ENCODE measurements around the gene CPA4. TPM values are rescaled to one million over a fixed set of nuclear protein-coding genes. Genes with fewer than 3 reads are reported as not detected.

The CPA4 gene
- total RNA-seq, 6 experiments from 2014 or later = 5.8 to 23.2 (median 20.0) TPM

DNA sequence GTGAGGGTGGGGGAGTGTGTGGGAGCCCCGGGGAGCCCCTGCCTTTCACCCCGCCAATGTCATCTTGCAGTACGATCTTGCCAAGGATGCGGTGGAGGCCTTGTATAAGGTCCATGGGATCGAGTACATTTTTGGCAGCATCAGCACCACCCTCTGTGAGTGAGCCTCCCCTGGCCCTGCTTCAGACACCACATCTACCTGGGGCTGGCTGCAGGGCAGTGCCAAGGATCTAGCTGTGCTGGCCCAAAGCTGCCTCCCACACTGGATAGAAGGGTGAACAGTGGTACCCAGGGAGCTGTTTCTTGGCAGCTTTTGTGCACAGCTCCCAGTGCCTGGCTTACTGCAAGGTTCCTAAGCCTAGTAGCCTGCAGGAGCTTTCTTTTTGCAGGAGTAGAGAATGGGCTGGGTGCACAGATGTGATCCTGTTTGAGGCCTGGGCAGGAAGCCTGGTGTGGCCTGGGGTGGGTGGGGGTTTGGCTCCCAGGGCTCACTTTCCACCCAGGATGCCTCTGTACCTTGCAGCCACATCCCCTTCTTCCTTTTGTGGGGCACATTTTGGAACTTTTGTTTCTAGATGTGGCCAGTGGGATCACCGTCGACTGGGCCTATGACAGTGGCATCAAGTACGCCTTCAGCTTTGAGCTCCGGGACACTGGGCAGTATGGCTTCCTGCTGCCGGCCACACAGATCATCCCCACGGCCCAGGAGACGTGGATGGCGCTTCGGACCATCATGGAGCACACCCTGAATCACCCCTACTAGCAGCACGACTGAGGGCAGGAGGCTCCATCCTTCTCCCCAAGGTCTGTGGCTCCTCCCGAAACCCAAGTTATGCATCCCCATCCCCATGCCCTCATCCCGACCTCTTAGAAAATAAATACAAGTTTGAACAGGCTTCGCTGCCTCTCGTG is 75.1 kb downstream of the CPA4 start:
- H3K27ac Mint-ChIP-seq = no peak overlapping the region
- no peak for DNase-seq
- H3K9me3 Mint-ChIP-seq = no peaks in the 10 kb centered on the region
- H3K27me3 Mint-ChIP-seq (ENCODE audit: insufficient read depth) = peaks cover 6% of the 10 kb centered on the region
- TF ChIP-seq, protein P1, sequence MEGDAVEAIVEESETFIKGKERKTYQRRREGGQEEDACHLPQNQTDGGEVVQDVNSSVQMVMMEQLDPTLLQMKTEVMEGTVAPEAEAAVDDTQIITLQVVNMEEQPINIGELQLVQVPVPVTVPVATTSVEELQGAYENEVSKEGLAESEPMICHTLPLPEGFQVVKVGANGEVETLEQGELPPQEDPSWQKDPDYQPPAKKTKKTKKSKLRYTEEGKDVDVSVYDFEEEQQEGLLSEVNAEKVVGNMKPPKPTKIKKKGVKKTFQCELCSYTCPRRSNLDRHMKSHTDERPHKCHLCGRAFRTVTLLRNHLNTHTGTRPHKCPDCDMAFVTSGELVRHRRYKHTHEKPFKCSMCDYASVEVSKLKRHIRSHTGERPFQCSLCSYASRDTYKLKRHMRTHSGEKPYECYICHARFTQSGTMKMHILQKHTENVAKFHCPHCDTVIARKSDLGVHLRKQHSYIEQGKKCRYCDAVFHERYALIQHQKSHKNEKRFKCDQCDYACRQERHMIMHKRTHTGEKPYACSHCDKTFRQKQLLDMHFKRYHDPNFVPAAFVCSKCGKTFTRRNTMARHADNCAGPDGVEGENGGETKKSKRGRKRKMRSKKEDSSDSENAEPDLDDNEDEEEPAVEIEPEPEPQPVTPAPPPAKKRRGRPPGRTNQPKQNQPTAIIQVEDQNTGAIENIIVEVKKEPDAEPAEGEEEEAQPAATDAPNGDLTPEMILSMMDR (IDR thresholded peaks at IDR 0.05) = no peak
- peaks cover 90% of the 10 kb centered on the region for H3K4me1 Mint-ChIP-seq (ENCODE audit: low read depth)
- peaks cover 5% of the 10 kb centered on the region for H3K36me3 Mint-ChIP-seq (ENCODE audit: low read depth)
- H3K4me3 Mint-ChIP-seq = no peak overlapping the region

DNA sequence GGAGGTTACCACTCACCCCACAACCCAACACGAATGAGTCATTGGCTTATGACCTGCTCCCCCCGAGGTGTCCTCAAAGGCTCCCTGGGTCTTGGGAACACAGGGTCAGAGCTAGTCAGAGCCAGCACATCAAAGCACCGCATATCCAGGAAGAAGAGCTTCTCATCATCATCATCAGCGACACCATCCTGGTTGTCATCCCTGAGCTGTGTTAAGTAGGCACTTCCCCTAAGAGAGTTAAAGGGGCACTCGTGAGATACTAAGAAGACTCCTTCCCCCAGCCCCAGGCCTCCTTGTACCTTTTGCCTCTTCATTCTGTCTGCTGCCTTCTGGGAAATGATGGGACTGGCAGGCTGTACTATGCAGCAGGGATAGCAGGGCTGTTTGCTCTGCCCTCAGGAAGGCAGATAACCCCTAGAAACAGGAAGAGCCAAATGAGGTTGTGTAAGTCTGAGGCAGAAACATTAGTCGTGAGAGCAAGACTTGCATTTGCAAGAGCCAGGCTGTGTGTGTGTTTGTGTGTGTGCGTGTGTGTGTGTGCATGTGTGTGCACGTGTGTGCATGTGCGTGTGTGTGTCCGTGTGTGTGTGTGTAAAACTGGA is 76.2 kb downstream of the CPA4 start:
- peak; percentile 37 for DNase-seq
- Mint-ChIP-seq H3K4me3 (peak overlapping the region; percentile 41), H3K4me1 (ENCODE audit: low read depth) (peaks cover 90% of the 10 kb centered on the region), H3K27me3 (ENCODE audit: insufficient read depth) (peaks cover 5% of the 10 kb centered on the region), H3K36me3 (ENCODE audit: low read depth) (peaks cover 5% of the 10 kb centered on the region), H3K9me3 (no peaks in the 10 kb centered on the region), H3K27ac (peak overlapping the region; percentile 50)
- TF ChIP-seq, protein P1 (IDR thresholded peaks at IDR 0.05) = no peak

DNA sequence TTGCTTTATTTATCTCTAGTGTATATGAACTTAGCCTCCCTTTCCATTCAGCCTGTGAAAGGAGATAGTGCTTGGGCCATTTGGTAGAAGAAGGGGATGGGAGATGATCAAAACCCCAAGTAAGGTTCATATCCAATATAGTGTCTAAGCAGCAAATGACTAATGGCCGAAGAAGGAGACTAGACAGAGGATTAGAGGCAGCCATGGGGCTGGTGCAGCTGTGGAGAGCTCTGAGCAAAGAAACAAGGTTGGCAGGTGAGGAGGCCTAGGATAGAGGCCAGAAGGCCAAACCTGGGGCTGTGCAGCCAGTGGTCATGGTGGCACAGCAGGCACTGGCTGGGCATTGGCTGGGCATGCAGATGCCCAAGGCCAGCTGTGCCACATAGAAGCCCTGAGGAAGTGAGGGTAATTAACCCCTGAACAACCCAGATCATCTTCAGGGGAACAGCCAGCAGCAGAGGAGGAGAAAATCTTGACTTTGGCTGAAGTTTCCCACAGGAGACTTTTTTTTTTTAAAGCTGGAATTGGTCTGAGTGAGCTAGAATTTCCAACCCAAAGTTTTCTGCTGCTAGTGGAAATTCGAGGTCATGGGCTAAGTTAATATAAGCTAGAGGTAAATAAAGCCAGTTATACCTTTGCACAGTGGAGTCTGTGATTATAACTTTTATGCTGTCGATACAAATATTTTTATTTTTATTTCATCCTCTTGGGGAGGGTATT is 77.0 kb downstream of the CPA4 start:
- Mint-ChIP-seq H3K4me1 (ENCODE audit: low read depth) (peaks cover 90% of the 10 kb centered on the region), H3K9me3 (no peaks in the 10 kb centered on the region), H3K27ac (peak overlapping the region; percentile 50), H3K36me3 (ENCODE audit: low read depth) (peaks cover 5% of the 10 kb centered on the region), H3K4me3 (peak overlapping the region; percentile 41; the same call in 1 of the 2 replicates), H3K27me3 (ENCODE audit: insufficient read depth) (peaks cover 5% of the 10 kb centered on the region)
- TF ChIP-seq, protein P1 (IDR thresholded peaks at IDR 0.05) = no peak
- no peak for DNase-seq

DNA sequence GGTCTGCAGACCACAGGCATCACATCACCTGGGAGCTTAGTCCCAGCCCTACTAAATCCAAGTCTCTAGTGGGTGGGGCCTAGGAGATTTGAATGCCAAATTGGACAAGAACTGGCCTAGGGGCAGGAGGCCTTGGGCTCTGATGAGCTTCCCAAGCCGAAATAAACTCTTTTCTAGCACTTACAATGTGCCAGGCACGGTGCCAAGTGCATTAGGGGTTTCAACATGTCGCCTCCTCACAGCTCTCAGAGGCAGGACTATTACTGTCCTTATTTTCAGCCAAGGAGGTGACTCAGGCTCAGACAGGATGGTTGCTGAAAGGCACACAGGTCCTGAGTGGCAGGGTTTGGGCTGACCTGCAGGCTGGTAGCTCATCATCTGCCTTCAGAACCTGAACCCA is 78.1 kb downstream of the CPA4 start:
- TF ChIP-seq, protein P1 (IDR thresholded peaks at IDR 0.05) = no peak
- peaks cover 7% of the 10 kb centered on the region for H3K36me3 Mint-ChIP-seq (ENCODE audit: low read depth)
- peaks cover under 1% of the 10 kb centered on the region for H3K9me3 Mint-ChIP-seq
- peaks cover 5% of the 10 kb centered on the region for H3K27me3 Mint-ChIP-seq (ENCODE audit: insufficient read depth)
- DNase-seq = no peak
- no peak overlapping the region for H3K4me3 Mint-ChIP-seq
- H3K4me1 Mint-ChIP-seq (ENCODE audit: low read depth) = peaks cover 79% of the 10 kb centered on the region
- no peak overlapping the region; the same call in 1 of the 2 replicates for H3K27ac Mint-ChIP-seq

DNA sequence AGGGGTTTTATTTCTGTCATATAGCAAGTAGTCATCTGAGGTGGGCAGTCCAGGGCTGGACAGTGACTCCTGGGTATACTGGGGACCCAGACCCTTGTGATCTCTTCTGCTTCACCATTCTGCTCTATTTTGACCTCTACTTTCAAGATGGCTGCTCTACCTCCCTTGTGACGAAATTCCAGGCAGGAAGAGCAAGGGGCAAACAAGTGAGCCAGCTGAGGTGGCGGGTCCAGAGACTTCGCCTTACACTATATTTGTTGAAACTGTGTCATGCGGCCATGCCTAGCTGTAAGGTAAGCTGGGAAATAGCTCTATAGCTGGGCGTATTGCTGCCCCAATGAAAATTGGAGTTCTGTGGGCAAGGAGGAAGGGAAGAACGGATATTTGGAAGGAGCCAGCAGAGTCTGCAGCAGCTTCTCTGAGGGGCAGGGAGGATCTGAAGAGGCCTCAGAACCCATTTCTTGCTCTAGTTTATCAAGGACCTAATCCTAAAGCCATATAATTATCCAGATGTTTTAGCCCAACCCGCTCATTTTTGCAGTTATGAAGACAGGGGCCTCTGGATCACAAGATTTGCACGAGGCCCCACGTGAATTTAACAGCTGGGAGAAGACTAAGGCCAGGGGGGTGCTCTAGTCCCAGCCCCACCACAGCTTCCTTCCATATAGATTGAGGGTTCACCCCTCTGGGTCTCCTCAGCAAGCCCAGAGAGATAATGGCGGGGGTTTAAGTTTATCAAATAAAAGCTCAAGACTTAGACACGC is 79.6 kb downstream of the CPA4 start:
- Mint-ChIP-seq H3K27me3 (ENCODE audit: insufficient read depth) (peaks cover 5% of the 10 kb centered on the region), H3K27ac (peak overlapping the region; percentile 99), H3K36me3 (ENCODE audit: low read depth) (peaks cover 14% of the 10 kb centered on the region), H3K9me3 (peaks cover 8% of the 10 kb centered on the region), H3K4me3 (peak overlapping the region; percentile 52), H3K4me1 (ENCODE audit: low read depth) (peaks cover 64% of the 10 kb centered on the region)
- DNase-seq = no peak
- TF ChIP-seq, protein P1 (IDR thresholded peaks at IDR 0.05) = no peak
